AG04450 (cell line): ENCODE results near the gene ZACN. TPM values are rescaled to one million over a fixed set of nuclear protein-coding genes. Genes with fewer than 3 reads are reported as not detected.
"Not testable (repeated sequence)": the region's sequence is repeated elsewhere in the genome, so short reads cannot be mapped to it uniquely, and the experiment has no call there.

Experiments used
- CTCF ChIA-PET: fragments of 300-600, 350-600 bp; formaldehyde crosslinking; extraction: SDS; loops from one replicate; lab custom pipeline; 2022; ENCODE audit warnings: antibody characterized with exemption, inconsistent platforms; lab: Charles Lee
- POLR2A ChIA-PET: fragments of 350-600 bp; formaldehyde crosslinking; extraction: SDS; loops from one replicate; lab custom pipeline; 2021; ENCODE audit warnings: antibody characterized with exemption, inconsistent platforms; lab: Yijun Ruan, JAX
- DNase-seq: peaks from one replicate; pipeline ENCODE4 v3.0.0-alpha.2; 2011; ENCODE audit warnings: low read depth, low spot score
- H3K27ac ChIP-seq: one replicate; pipeline ENCODE4 v1.5.1; 2012; ENCODE audit warnings: low read depth, low read length, control low read depth
- H3K27me3 ChIP-seq: one replicate; pipeline ENCODE4 v1.6.0; 2012; ENCODE audit warnings: low read length; ENCODE audit not compliant: control insufficient read depth, insufficient read depth
- H3K4me3 ChIP-seq: 2 replicates; pipeline ENCODE4 v1.5.1; 2011; ENCODE audit warnings: mild to moderate bottlenecking, low read depth, low read length, control low read depth
- H3K9me3 ChIP-seq: 2 replicates; pipeline ENCODE4 v1.5.1; 2012; ENCODE audit warnings: low read length; ENCODE audit not compliant: control insufficient read depth, insufficient read depth
- polyA plus RNA-seq: library from polyadenylated mRNA; depleted of rRNA; stranded (reverse); fragments of >200 nt; gene quantifications from 2 replicates; pipeline ENCODE4 v1.2.3, GENCODE V29; 2011
- TF ChIP-seq, protein P1 (sequence below): IDR thresholded peaks from 2 replicates; pipeline ENCODE4 v1.5.1; 2011; ENCODE audit warnings: low read depth, low read length, control low read depth, inconsistent platforms

ZACN gene
- polyA plus RNA-seq, 1 experiment: not detected

DNA sequence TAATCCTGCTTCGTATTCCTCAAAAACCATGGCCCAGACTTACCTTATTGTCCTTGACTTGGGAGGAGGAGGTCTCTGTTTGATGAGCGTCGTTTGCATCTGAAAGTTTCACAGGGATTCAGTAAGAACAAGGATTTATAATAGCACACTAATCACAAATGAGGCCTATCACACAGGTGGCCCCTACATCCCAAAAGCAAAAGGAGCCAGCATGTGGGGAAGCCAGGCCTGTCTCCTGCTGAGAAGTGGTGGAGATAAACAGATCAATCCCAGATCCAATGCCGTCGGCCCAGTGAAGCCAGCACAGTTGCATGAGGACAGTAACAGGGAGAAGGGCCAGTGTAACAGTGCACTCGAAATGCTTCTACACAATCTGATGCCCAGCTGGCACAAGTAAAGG is 38.6 kb upstream of the ZACN start:
- POLR2A ChIA-PET: no interaction called here
- CTCF ChIA-PET: no interaction called here

GRCh38 chr17:76042868-76043267 is 36.1 kb upstream of the ZACN start:
- POLR2A ChIA-PET: not testable (repeated sequence)
- CTCF ChIA-PET: interaction anchor here (1.4 kb wide), 1 partner anchor 29 kb away, joined by 7 read pairs; no protein-coding TSS in a partner anchor

More for the DNA sequence above, 38.6 kb upstream of the ZACN start:
- no peaks in the 10 kb centered on the region for H3K27me3 ChIP-seq
- no peak overlapping the region for H3K27ac ChIP-seq
- no peak for DNase-seq
- H3K9me3 ChIP-seq: no peaks in the 10 kb centered on the region
- H3K4me3 ChIP-seq: no peak overlapping the region
- TF ChIP-seq, protein P1, sequence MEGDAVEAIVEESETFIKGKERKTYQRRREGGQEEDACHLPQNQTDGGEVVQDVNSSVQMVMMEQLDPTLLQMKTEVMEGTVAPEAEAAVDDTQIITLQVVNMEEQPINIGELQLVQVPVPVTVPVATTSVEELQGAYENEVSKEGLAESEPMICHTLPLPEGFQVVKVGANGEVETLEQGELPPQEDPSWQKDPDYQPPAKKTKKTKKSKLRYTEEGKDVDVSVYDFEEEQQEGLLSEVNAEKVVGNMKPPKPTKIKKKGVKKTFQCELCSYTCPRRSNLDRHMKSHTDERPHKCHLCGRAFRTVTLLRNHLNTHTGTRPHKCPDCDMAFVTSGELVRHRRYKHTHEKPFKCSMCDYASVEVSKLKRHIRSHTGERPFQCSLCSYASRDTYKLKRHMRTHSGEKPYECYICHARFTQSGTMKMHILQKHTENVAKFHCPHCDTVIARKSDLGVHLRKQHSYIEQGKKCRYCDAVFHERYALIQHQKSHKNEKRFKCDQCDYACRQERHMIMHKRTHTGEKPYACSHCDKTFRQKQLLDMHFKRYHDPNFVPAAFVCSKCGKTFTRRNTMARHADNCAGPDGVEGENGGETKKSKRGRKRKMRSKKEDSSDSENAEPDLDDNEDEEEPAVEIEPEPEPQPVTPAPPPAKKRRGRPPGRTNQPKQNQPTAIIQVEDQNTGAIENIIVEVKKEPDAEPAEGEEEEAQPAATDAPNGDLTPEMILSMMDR: no peak

DNA sequence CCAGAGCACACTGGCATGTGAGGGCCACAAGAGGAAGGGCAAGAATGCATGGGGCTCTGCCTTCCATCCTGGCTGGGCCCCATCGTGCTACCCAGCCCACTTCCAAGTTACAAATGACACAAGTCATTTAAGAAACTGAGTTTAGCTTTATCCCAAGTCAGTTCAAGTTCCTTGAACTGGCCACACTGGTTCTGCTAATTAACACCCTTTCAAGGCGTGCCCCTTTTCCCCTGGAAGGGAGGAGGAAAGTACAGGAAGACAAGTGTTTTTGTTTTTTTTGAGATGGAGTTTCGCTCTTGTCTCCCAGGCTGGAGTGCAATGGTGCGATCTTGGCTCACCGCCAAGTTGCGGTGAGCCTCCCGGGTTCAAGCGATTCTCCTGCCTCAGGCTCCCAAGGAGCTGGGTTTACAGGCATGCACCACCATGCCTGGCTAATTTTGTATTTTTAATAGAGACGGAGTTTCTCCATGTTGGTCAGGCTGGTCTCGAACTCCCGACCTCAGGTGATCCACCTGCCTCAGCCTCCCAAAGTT is 34.4 kb upstream of the ZACN start:
- CTCF ChIA-PET: not testable (repeated sequence)

More at GRCh38 chr17:76042868-76043267, 36.1 kb upstream of the ZACN start:
- H3K27ac ChIP-seq, H3K27me3 ChIP-seq, H3K4me3 ChIP-seq, DNase-seq, H3K9me3 ChIP-seq: not testable (repeated sequence)

GRCh38 chr17:76046064-76046463 is 32.9 kb upstream of the ZACN start:
- H3K27ac ChIP-seq: no peak overlapping the region
- ChIA-PET POLR2A (interaction anchor here (0.6 kb wide), 1 partner anchor 219 kb away, joined by 3 read pairs; no protein-coding TSS in a partner anchor), CTCF (interaction anchor here (0.6 to 3.6 kb wide), 2 partner anchors 32 to 253 kb away, joined by 4 to 11 read pairs; no protein-coding TSS in a partner anchor)
- no peak overlapping the region for H3K4me3 ChIP-seq
- H3K9me3 ChIP-seq: no peaks in the 10 kb centered on the region
- TF ChIP-seq, protein P1: no peak
- DNase-seq: no peak
- H3K27me3 ChIP-seq: no peaks in the 10 kb centered on the region

More for the DNA sequence above, 34.4 kb upstream of the ZACN start:
- H3K27me3 ChIP-seq, H3K9me3 ChIP-seq, DNase-seq, H3K27ac ChIP-seq, H3K4me3 ChIP-seq: not testable (repeated sequence)
- POLR2A ChIA-PET: interaction anchor here (0.7 kb wide), 1 partner anchor 31 kb away, joined by 3 read pairs; no protein-coding TSS in a partner anchor

- CTCF ChIA-PET: interaction anchor here (3.6 kb wide), 1 partner anchor 34 kb away, joined by 11 read pairs; no protein-coding TSS in a partner anchor
- no peak for DNase-seq
- POLR2A ChIA-PET: no interaction called here
- TF ChIP-seq, protein P1: no peak
- Histone ChIP-seq H3K4me3 (no peak overlapping the region), H3K27ac (no peak overlapping the region), H3K27me3 (no peaks in the 10 kb centered on the region), H3K9me3 (no peaks in the 10 kb centered on the region)
Measured at GRCh38 chr17:76048025-76048605, 30.9 kb upstream of the ZACN start.

GRCh38 chr17:76048711-76049110 is 30.3 kb upstream of the ZACN start:
- no peak for DNase-seq
- Histone ChIP-seq H3K27me3 (no peaks in the 10 kb centered on the region), H3K27ac (no peak overlapping the region), H3K4me3 (no peak overlapping the region), H3K9me3 (no peaks in the 10 kb centered on the region)
- POLR2A ChIA-PET: no interaction called here
- CTCF ChIA-PET: interaction anchor here (0.8 to 3.6 kb wide), 2 partner anchors 34 to 35 kb away, joined by 5 to 11 read pairs; no protein-coding TSS in a partner anchor
- TF ChIP-seq, protein P1: no peak
